GM18858 (cell line): ENCODE results near the gene RCOR2.
A peak's percentile ranks its signal among the peaks of the same experiment; 100 is the strongest.
"Not testable (repeated sequence)": the region's sequence is repeated elsewhere in the genome, so short reads cannot be mapped to it uniquely, and the experiment has no call there.

ENCODE experiments used
- ATAC-seq: cut with Tn5 transposase; IDR thresholded peaks from one replicate; pipeline ENCODE4 v1.9.1; 2021; ENCODE audit not compliant: unreplicated experiment

RCOR2 gene

GRCh38 chr11:63916837-63917691, at the start of gene RCOR2:
Gene RCOR2, minus strand, starts transcription at chr11:63917164. Its CDS starts 708 bp downstream, at chr11:63916456.
- ATAC-seq = no peak

DNA sequence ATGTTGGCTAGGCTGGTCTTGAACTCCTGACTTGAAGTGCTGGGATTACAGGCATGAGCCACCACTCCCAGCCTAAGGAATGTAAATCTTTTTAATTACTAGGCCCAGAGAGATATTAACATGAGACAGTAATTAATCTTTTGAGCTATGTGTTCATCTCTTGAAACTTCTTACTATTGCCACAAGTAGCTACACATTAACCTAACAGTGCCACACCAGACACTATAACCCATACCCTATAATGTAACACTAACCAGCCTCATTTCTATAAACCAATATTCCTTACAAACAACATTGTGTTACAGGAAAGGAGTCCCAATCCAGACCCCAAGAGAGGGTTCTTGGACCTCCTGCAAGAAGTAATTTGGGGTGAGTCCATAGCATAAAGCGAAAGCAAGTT, 49.5 kb upstream of the RCOR2 start:
- no peak for ATAC-seq

DNA sequence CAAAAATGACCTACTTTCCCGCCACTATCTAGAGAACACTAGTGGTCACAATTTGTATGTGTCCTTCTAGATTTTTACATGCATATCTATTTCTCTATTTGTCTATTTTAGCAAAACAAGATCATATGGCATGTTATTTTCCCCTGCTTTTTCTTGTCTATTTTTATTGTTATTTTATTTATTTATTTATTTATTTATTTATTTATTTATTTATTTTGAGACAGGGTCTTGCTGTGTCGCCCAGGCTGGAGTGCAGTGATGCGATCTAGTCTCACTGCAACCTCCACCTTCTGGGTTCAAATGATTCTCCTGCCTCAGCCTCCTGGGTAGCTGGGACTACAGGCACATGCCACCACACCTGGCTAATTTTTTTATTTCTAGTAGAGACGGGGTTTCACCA, 46.9 kb upstream of the RCOR2 start:
- ATAC-seq = not testable (repeated sequence)

DNA sequence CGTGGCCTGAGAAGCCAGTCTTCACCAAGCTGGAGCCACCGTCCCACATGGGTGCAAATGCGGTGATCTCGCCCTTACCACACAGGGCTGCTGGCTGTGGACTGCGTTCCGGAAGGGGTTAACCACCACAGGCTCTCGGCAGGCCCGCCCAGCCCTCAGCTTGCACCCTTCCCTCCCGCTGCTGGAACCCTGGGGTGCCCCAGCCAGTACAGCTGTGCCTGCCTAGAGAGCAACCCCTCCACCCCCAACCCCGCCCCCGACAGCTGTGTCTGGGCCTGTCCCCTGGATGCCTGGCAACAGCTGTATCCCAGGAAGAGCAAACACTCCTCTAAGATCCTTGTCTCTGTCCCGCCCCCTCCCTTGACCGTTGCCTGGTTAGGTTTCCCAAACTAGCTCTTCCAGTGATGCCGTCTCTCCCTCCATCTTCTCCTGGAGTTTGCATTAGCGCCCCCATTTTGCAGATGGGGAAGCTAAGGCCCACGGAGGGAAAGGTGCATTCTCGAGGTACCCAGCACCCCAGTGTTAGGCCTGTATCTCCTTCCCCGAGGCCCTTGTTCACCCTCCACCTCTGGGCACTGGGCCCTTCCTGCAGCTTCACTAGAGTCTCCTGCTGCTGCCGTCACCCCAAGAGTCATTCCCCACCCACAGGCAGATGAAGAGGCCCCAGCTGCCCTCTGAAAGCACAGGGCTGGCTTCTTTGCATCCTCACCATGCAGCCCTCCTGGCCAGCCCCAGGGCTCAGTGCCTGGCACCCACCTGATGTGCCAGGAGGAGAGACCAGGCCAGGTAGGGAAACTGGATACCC, 44.8 kb upstream of the RCOR2 start:
- no peak for ATAC-seq

- ATAC-seq = no peak
Observed at GRCh38 chr11:63958008-63958407, 41.0 kb upstream of the RCOR2 start.

DNA sequence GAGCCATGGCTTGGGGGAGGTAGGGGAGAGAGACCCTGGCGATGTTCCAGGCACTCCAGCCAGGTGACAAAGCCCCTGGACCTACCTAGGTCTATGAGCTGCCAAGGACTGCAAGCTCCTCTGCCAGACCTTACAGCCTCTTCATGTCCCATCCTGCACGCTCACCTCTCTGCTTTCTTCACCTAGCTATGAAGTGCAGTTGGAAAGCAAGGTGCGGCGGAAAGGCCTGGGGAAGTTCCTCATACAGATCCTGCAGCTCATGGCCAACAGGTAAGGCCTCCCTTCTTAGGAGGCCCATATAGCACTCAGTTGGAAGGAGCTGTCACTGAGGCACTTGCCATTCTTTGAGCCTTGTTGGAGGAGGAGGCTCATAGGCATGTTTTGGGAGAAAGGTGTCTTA, 35.6 kb upstream of the RCOR2 start:
- no peak for ATAC-seq

DNA sequence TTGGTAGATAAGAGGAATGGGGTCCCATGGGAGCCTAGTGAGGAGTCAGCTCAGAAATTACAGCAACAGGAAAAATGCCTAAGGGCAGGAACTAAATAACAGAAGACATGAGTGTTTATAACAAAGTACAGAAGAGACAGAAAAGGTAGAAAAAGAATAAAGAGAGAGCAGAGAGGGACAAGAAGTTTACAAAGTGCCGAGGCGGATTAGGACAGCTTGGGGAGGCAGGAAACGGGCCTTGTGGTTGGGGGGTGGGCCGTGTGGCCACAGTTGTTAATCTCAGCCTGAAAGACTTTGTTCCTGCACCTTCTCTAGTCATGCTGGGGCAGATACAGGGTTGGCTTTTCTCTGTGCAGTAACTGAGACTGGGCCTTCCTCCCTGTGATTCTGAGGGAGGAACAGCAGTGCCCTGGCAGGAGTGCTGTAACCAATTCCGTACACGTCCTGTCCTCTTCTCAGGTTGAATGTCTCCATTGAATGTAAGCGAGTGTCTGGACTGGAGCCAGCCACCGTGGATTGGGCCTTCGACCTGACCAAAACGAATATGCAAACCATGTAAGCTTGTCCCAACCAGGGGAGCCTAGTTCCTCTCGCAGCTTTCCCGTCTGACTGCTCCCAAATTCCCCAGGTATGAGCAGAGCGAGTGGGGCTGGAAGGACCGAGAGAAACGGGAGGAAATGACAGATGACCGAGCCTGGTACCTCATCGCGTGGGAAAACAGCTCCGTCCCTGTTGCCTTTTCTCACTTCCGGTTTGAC, 35.0 kb upstream of the RCOR2 start:
- ATAC-seq = no peak

GRCh38 chr11:63945477-63946163, 28.7 kb upstream of the RCOR2 start:
- no peak for ATAC-seq

GRCh38 chr11:63944987-63945386, 28.0 kb upstream of the RCOR2 start:
- no peak for ATAC-seq

DNA sequence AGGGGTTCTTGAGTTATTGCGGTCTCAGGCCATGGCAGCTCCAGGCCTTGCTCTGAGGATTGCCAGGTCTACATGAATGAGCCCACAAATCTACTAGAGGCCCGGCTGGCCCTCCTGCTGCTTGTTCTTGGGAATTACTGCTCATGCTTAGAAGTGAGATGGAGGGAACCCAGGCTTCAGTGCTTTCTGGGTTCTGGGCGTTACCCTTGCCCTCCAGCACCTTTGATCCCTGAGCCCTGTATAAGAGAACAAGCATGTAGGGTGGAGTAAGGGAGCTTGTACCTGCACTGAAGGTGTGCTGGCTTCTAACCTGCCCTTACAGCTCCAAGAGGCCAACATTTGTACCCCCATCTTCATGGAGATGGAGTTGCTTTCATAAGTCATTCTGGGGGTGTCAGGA, 25.8 kb upstream of the RCOR2 start:
- no peak for ATAC-seq

GRCh38 chr11:63941901-63942300, 24.9 kb upstream of the RCOR2 start:
- ATAC-seq = no peak

DNA sequence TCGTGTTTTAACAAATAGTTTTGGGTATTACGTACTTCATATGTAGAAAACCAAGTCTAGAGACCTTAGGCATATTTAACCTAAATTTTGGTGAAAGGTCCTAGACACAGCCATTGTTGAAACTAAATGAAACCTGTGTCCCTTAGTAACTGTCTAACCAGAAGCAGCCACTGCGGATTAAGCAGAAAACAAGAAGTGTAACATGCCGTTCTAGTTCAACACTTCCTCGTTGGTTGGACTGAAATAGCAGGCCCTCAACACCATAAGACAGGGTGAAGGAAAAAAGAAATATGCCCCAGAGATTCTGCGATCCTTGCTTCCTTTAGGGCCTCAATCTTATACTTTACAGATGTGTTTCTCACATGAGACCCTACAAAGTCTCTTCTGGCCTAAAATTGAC, 23.8 kb upstream of the RCOR2 start:
- ATAC-seq = no peak

- no peak for ATAC-seq
Observed at GRCh38 chr11:63939397-63939891, 22.5 kb upstream of the RCOR2 start.

DNA sequence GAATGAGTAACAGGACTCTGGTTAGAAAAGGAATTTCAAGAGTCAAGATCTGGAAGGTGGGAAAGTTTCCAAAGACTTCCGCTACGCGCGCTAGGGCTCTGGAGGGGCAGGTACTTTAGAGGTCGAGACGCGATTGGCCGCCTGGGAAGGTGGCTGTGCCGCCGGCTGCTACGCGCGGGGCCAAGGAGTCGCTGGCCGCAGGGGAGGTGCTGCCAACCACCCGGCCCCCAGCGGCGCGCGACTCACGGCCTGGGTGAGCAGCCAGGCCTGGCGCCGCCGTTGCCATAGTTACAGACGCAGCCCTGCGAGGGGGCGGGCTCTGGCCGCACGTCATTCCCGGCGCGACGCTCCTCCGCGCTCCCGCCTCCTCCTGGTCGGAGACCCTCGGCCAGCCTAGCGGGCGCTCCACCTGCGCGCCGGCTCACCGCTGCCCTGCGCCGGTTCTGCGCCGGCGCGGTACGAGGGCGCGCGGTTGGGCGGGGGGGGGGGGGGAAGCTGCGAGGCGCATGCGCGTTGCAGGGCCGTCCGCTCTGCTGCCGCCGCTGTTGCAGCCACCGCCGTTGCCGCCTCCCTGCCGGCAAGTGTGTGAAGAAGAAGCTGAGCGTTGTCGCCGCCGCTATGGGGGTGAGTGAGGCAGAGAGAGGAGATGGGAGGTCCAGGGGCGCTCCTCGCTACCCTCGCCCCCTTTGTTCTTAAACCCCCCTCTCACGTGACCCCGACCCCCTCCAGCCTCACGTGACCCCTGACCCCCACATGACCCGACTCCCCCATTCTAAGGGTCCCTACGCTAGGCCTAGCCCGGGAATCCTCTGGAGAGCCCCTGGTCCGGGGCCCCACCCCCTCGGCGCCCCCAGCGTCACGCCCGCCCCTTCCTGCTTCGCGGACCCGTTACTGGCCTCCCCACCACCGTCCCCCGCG, 21.8 kb upstream of the RCOR2 start, which contains the start of gene NAA40:
TSS of gene NAA40 (plus strand) at position 524 of the 918 bp plus-strand sequence. CDS start at position 619, 95 bp downstream.
- ATAC-seq = peak; percentile 86

- ATAC-seq = no peak
Observed at GRCh38 chr11:63937713-63938478, 20.9 kb upstream of the RCOR2 start.

- ATAC-seq = no peak
Observed at GRCh38 chr11:63933459-63933858, 16.5 kb upstream of the RCOR2 start.

DNA sequence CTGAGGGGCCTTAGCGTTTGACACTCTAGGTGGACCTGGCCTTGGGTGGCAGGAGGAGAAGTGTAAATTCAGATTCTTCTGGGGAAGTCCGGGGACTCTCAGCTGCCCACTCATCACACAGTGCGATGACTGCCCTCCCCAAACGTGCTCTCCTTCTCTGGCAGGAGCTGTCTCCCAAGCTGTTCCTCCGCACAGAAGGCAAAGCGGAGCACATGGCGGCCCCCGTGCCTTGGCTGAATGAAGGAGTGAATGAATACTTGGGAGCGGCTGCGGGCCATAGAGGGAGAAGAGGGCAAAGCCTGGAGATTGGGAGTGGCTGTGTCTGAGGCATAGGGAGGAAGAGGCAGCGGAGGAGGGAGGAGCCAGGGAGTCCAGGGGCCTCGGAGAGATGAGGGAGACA, 14.9 kb upstream of the RCOR2 start:
- no peak for ATAC-seq

GRCh38 chr11:63931045-63931444, 14.1 kb upstream of the RCOR2 start:
- no peak for ATAC-seq

DNA sequence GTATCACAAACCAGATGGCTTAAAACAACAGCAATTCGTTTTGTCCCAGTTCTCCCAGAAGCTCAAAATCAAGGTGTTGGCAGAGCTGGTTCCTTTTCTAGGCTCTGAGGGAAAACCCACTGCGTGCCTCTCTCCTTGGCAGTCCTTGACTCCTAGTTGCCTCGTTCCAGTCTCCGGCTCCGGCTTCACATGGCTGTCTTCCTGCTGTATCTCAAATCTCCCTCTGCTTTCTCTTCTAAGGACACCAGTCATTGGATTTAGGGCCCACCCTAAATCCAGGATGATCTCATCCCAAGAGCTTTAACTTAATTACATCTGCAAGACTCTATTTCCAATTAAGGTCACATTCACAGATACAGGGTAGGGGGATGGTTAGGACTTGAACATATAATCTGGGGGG, 12.7 kb upstream of the RCOR2 start:
- no peak for ATAC-seq
